ENCODE measurements around the gene DNAAF3. TPM values are rescaled to one million over a fixed set of nuclear protein-coding genes. Genes with fewer than 3 reads are reported as not detected.

Gene DNAAF3
- total RNA-seq, 4 donors from 2014 or later, result 0.83 TPM; not detected in 3

DNA sequence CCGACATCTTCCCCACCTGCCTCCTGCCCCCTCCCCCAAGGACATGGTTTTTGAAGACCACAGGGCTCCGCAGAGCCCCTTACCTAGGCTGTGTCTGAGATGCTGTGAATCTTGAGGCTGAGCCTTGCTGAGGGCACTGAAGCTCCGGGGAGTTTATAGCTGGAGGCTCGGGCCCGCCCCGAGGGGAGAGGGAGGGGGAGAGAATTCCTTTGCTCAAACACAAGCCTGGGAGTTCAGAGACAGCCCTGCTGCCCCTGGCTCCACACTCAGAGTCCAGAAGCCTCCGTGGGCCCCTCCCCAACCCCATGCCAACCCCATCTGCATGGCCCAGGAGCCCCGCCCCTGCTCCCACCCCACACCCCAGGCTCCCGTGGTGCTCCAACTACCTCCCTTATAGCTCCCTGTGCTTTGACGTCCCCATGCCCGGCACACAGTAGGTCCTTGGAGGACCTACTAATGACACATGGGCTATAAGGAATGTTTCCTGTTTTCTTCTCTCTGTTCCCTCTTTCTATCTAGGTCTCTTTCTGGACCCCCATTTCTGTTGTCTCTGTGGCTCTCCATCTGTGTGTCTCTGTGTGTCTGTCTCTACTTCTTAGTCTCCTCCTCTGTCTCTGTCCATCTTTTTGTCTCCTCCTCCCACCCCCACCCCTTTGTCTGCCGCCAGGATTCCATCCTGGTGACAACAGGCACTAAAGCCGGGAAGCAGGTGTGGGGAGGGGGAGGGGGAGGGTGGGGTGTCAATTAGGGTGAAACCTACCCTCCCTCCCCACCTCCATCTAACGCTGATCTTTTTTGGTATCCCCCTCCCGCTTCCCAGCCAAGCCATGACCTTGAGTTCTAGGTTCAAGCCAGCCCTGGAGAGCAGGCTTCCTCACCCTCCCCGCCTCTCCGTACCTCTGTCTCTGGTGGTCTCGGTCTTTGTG, 17.1 kb downstream of the DNAAF3 start, which contains the start of gene TNNT1:
TNNT1 (minus strand) TSS at position 129 of the 926 bp plus-strand sequence. CDS start 2,049 bp downstream, outside the sequence.
- no peak for TF ChIP-seq POLR2AphosphoS5 (IDR thresholded peaks at IDR 0.05)
- no peak for TF ChIP-seq EP300 (IDR thresholded peaks at IDR 0.05)
- TF ChIP-seq POLR2A (IDR thresholded peaks at IDR 0.05; ENCODE audit: low read depth), result peak; percentile 21
- TF ChIP-seq, protein P1, sequence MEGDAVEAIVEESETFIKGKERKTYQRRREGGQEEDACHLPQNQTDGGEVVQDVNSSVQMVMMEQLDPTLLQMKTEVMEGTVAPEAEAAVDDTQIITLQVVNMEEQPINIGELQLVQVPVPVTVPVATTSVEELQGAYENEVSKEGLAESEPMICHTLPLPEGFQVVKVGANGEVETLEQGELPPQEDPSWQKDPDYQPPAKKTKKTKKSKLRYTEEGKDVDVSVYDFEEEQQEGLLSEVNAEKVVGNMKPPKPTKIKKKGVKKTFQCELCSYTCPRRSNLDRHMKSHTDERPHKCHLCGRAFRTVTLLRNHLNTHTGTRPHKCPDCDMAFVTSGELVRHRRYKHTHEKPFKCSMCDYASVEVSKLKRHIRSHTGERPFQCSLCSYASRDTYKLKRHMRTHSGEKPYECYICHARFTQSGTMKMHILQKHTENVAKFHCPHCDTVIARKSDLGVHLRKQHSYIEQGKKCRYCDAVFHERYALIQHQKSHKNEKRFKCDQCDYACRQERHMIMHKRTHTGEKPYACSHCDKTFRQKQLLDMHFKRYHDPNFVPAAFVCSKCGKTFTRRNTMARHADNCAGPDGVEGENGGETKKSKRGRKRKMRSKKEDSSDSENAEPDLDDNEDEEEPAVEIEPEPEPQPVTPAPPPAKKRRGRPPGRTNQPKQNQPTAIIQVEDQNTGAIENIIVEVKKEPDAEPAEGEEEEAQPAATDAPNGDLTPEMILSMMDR (IDR thresholded peaks at IDR 0.05), result no peak
- H3K4me3 ChIP-seq, result no peak within 1 kb of the TSS
- H3K27me3 ChIP-seq, result peaks cover 0 to 97% (median 40%) of the 10 kb centered on the region in 4 donors
- peaks cover 9 to 17% (median 15%) of the 10 kb centered on the region in 4 donors for H3K4me1 ChIP-seq
- WGBS, result 9% methylated on average over 13 of the region's 18 CpGs
- no peak within 1 kb of the TSS for H3K27ac ChIP-seq (replicated peaks in 1 of 4)
- intact Hi-C loops (cut with DNase I), result loop anchor here (10.0 kb wide), 1 partner anchor 265 kb away; no protein-coding TSS in a partner anchor
- peaks cover 0 to 33% (median 0%) of the 10 kb centered on the region in 4 donors for H3K36me3 ChIP-seq
- DNase-seq (ENCODE audit: extremely low spot score), result no peak
- no peaks in the 10 kb centered on the region for H3K9me3 ChIP-seq

DNA sequence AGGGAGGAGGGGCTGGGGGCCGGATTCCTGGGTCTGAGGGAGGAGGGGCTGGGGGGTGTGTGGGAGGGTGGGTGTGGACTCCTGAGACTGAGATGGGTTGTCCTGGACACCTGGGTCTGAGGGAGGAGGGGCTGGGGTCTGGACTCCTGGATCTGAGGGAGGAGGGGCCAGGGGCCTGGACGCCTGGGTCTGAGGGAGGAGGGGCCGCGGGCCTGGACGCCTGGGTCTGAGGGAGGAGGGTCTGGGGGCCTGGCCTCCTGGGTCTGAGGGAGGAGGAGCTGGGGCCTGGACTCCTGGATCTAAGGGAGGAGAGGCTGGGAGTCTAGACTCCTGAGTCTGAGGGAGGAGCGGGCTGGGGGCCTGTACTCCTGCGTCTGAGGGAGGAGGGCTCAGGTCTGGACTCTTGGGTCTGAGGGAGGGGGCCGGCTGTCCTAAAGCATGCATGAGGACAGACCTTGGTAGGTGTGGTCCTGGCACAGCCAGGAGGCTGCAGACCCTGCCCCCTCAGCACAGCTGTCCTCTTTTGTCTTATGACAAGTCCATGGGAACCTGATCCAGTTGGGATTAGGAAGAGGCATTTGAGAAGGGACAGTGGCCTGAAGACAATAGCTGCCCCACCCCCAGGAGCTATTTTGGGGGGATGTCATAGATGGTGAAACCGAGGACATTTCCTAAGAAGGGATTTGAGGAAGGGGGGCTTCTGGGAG, 18.7 kb downstream of the DNAAF3 start:
- no peak overlapping the region for H3K4me3 ChIP-seq
- WGBS, result 22% methylated on average over 7 of the region's 9 CpGs
- no peak for TF ChIP-seq EP300 (IDR thresholded peaks at IDR 0.05)
- TF ChIP-seq POLR2AphosphoS5 (IDR thresholded peaks at IDR 0.05), result no peak
- no peak for TF ChIP-seq POLR2A (IDR thresholded peaks at IDR 0.05; ENCODE audit: low read depth)
- TF ChIP-seq, protein P1 (IDR thresholded peaks at IDR 0.05), result no peak
- no peak overlapping the region for H3K27ac ChIP-seq (replicated peaks in 1 of 4)
- DNase-seq (ENCODE audit: extremely low spot score), result no peak
- H3K4me1 ChIP-seq, result peaks cover 9 to 17% (median 15%) of the 10 kb centered on the region in 4 donors
- peaks cover 0 to 97% (median 46%) of the 10 kb centered on the region in 4 donors for H3K27me3 ChIP-seq
- H3K9me3 ChIP-seq, result no peaks in the 10 kb centered on the region
- peaks cover 0 to 16% (median 0%) of the 10 kb centered on the region in 4 donors for H3K36me3 ChIP-seq
- intact Hi-C loops (cut with DNase I), result loop anchor here (10.0 kb wide), 1 partner anchor 267 kb away; no protein-coding TSS in a partner anchor

DNA sequence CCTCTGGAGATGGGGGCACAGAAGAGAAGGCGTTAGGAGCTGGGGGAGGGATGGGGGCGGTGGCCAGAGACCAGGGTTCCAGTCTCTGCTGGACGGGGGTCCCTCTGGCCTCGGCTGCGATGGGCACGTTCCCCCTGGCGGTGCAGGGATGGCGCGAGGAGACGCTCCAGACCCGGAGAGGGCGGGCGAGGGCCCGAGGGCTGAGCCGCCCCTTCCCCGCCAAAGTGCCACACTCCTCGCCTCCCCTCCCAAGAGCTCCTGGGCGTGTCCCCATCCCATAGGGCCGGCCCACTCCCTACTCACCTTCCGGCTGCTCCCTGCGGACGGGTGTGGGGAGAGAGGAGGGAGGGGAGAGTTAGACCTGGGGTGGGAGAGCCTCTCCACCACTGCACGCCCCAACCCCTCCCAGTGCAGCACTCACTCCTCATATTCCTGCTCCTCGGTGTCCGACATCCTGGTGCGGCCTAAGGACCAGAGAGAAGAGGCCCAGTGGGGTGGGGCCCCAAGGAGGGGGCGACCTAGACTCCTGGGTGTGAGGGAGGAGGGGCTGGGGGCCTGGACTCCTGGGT, 19.6 kb downstream of the DNAAF3 start:
- Histone ChIP-seq H3K27me3 (peaks cover 0 to 100% (median 50%) of the 10 kb centered on the region in 4 donors), H3K4me1 (peaks cover 9 to 20% (median 17%) of the 10 kb centered on the region in 4 donors), H3K4me3 (peak overlapping the region in 1 of 4 donors; percentile 23), H3K36me3 (peaks cover 0 to 11% (median 0%) of the 10 kb centered on the region in 4 donors), H3K27ac (replicated peaks in 1 of 4) (no peak overlapping the region), H3K9me3 (no peaks in the 10 kb centered on the region)
- no peak for DNase-seq (ENCODE audit: extremely low spot score)
- WGBS, result 3% methylated on average over 15 of the region's 27 CpGs
- TF ChIP-seq, protein P1 (IDR thresholded peaks at IDR 0.05), result no peak
- TF ChIP-seq POLR2A (IDR thresholded peaks at IDR 0.05; ENCODE audit: low read depth) (no peak), POLR2AphosphoS5 (IDR thresholded peaks at IDR 0.05) (no peak), EP300 (IDR thresholded peaks at IDR 0.05) (no peak)
- intact Hi-C loops (cut with DNase I), result loop anchor here (10.0 kb wide), 1 partner anchor 268 kb away; no protein-coding TSS in a partner anchor

DNA sequence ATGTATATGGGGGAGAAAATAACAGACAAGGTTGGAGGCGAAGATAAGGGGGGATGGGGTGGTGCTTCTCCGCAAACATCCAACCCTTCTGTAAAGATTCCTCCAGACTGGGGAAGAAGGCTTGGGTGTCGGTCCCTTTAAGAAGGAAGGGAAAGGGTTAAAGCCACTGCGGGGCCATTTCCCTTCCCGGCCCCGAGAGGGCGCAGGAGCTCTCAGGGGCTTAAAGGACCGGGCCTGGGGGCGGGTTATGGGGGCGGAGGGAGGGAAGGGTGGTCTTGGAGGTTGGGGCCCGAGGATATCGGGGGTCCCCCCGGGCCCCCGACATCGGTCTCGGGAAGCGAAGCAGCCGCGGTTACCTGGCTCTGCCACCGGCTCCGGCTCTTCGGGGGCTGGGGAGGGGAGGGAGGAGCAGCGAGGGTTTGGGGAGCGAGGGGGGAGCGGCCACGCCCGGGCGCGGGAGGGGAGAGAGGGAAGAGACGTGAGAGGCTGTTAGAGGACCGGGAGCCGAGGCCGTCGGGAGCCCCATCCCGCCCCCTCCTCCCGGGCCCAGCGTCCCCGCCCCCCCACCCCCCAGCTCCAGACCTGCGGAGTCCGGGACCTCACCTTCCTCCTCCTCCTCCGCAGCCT, 20.2 kb downstream of the DNAAF3 start:
- 3% methylated on average over 18 of the region's 41 CpGs for WGBS
- Histone ChIP-seq H3K27ac (replicated peaks in 1 of 4) (no peak overlapping the region), H3K27me3 (peaks cover 0 to 100% (median 55%) of the 10 kb centered on the region in 4 donors), H3K36me3 (peaks cover 0 to 5% (median 0%) of the 10 kb centered on the region in 4 donors), H3K4me3 (peak overlapping the region in 1 of 4 donors; percentile 23), H3K9me3 (no peaks in the 10 kb centered on the region), H3K4me1 (peaks cover 9 to 26% (median 22%) of the 10 kb centered on the region in 4 donors)
- intact Hi-C loops (cut with DNase I), result loop anchor here (10.0 kb wide), 1 partner anchor 269 kb away; no protein-coding TSS in a partner anchor
- DNase-seq (ENCODE audit: extremely low spot score), result no peak
- TF ChIP-seq EP300 (IDR thresholded peaks at IDR 0.05), result no peak
- TF ChIP-seq, protein P1 (IDR thresholded peaks at IDR 0.05), result peak in 1 of 3 experiments; percentile 21

All from esophagus muscularis mucosa (tissue), 4 donors.